Progenitor cell of endocrine pancreas (in vitro differentiated cells): Measurements from ENCODE around the gene HESX1. TPM values are rescaled to one million over a fixed set of nuclear protein-coding genes. Genes with fewer than 3 reads are reported as not detected.

Experiments used
- DNase-seq: peaks from one replicate; pipeline ENCODE4 v3.0.0; 2021; ENCODE audit warnings: low spot score; ENCODE audit not compliant: unreplicated experiment
- H3K27ac Mint-ChIP-seq: 2 replicates; pipeline ENCODE4 v1.8.0; 2021; ENCODE audit warnings: mild to moderate bottlenecking, moderate library complexity, mixed read lengths
- H3K27me3 Mint-ChIP-seq: 2 replicates; pipeline ENCODE4 v1.8.0; 2021; ENCODE audit warnings: mixed read lengths
- H3K36me3 Mint-ChIP-seq: 2 replicates; pipeline ENCODE4 v1.8.0; 2022; ENCODE audit warnings: mixed read lengths; ENCODE audit not compliant: insufficient read depth
- H3K4me1 Mint-ChIP-seq: 2 replicates; pipeline ENCODE4 v1.8.0; 2021; ENCODE audit warnings: low read depth, mixed read lengths
- H3K4me3 Mint-ChIP-seq: 2 replicates; pipeline ENCODE4 v1.8.0; 2021; ENCODE audit warnings: low read depth, mild to moderate bottlenecking, moderate library complexity, mixed read lengths
- H3K9me3 Mint-ChIP-seq: 2 replicates; pipeline ENCODE4 v1.8.0; 2021; ENCODE audit warnings: low read depth, mixed read lengths
- CTCF ChIP-seq: fragments of 200-600 bp; sonication (generic); IDR thresholded peaks from one replicate; pipeline ENCODE4 v1.5.0; 2021; ENCODE audit warnings: antibody characterized with exemption, mild to moderate bottlenecking; ENCODE audit not compliant: unreplicated experiment
- total RNA-seq: library from RNA; stranded (reverse); gene quantifications from 2 replicates; pipeline ENCODE4 v1.2.1, GENCODE V29; 2021

Gene HESX1
- total RNA-seq, 1 donor from 2014 or later: 0.96 TPM

DNA sequence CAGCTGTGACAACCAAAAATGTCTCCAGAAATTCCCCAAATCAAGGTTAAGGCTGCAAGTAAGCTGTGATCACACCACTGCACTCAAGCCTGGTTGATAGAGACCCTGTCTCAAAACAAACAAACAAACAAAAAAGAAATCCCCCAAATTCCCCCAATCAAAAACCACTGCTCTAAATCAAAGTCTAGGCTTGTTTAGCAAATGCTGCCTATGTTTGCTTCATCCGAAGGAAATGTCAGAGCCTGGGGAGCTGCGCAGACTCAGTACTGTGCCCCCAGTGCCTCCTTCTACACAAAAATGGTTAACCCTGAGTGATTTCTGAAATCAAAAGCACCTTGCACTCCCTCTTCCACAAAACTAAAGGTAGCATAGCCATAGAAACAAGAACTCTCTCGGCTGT, 48.0 kb downstream of the HESX1 start:
- Mint-ChIP-seq H3K36me3 (peaks cover 7% of the 10 kb centered on the region), H3K4me1 (peaks cover 29% of the 10 kb centered on the region), H3K27ac (peak overlapping the region; percentile 86), H3K27me3 (no peaks in the 10 kb centered on the region), H3K4me3 (no peak overlapping the region), H3K9me3 (no peaks in the 10 kb centered on the region)
- no peak for TF ChIP-seq CTCF
- no peak for DNase-seq

DNA sequence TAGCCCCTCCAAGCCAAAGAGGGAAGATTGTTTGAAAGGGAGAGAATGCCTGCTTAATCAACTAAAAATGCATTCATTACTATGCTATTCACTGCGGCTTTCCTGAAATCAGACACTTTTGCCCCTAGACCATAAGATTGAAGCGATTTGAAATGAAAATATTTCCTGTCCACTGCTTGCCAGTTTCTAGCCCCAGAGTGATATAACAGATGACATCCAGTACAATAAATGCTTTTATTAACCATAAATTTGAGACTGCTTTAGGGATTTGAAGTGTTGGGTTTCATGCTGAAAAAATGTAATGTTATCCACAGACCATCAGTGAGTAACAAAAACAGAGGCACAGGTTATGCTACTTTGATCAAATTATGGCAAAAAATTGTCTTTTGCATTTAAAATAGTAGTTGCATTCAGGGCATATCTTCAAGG, 48.7 kb downstream of the HESX1 start:
- Mint-ChIP-seq H3K9me3 (no peaks in the 10 kb centered on the region), H3K27ac (no peak overlapping the region), H3K36me3 (peaks cover 7% of the 10 kb centered on the region), H3K4me3 (no peak overlapping the region), H3K27me3 (no peaks in the 10 kb centered on the region), H3K4me1 (peaks cover 26% of the 10 kb centered on the region)
- DNase-seq: no peak
- TF ChIP-seq CTCF: no peak

DNA sequence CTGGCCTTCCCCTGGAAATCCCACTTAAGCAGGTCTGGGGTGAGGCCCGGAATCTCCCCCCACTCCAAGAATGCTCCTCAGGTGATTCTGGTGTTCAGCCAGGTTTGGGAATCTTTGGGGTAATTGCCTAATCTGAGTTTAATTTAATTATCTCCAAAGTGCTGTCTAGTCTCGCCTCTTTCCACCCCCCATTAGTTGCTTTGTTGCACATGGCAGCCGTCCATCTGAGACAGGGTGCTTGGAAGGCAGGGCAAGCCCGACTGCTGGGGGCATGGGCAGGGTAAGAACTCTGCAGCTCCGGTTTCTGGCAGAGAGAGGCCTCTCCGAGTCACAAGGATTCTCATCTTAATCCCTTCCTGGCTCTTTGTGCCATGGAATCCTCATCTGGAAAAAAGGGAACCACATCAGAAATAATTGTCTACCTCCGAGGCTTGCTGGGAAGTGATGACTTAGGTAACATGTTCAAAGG, 49.6 kb downstream of the HESX1 start:
- Mint-ChIP-seq H3K9me3 (no peaks in the 10 kb centered on the region), H3K4me1 (peaks cover 27% of the 10 kb centered on the region), H3K36me3 (peaks cover 7% of the 10 kb centered on the region), H3K4me3 (no peak overlapping the region), H3K27ac (no peak overlapping the region), H3K27me3 (no peaks in the 10 kb centered on the region)
- TF ChIP-seq CTCF: no peak
- DNase-seq: no peak

Other genes starting within 250 kb of the HESX1 start
- 0.14 and 0.16 TPM in 2 replicates for gene SPATA12, start 139.3 kb downstream of the HESX1 start, total RNA-seq
- gene IL17RD, start 34.6 kb downstream of the HESX1 start, total RNA-seq: 30.4 and 37.9 TPM in 2 replicates
- 37.3 and 40.2 TPM in 2 replicates for gene APPL1, start 27.8 kb upstream of the HESX1 start, total RNA-seq
- gene ASB14, start 92.7 kb upstream of the HESX1 start, total RNA-seq: not detected in 2 replicates